Vagina (tissue), 2 donors: ENCODE results near the gene SPEM1.
"Not testable (repeated sequence)": the region's sequence is repeated elsewhere in the genome, so short reads cannot be mapped to it uniquely, and the experiment has no call there.

Experiments used
- CTCF ChIP-seq, 3 experiments: fragments of 450-650 bp in 2 of 3; fragments of 200-600 bp in 1 of 3; sonication (generic) in 1 of 3; IDR thresholded peaks; one replicate each; pipeline ENCODE4 v1.5.1; 2017 to 2019; ENCODE audit warnings: antibody characterized with exemption in 3 of 3, mild to moderate bottlenecking in 2 of 3, moderate library complexity in 2 of 3
- POLR2A ChIP-seq, 2 donors: fragments of 450-650 bp; IDR thresholded peaks; one replicate each; pipeline ENCODE4 v1.6.1; 2017; ENCODE audit warnings: antibody characterized with exemption in 2 of 2, mild to moderate bottlenecking in 2 of 2, moderate library complexity in 2 of 2
- POLR2AphosphoS5 ChIP-seq, 2 donors: sonication (generic); formaldehyde crosslinking; IDR thresholded peaks; one replicate each; pipeline ENCODE4 v1.9.0; 2017; ENCODE audit warnings: antibody characterized with exemption in 2 of 2, mild to moderate bottlenecking in 2 of 2, low read depth in 1 of 2; ENCODE audit not compliant: insufficient read depth in 1 of 2

DNA sequence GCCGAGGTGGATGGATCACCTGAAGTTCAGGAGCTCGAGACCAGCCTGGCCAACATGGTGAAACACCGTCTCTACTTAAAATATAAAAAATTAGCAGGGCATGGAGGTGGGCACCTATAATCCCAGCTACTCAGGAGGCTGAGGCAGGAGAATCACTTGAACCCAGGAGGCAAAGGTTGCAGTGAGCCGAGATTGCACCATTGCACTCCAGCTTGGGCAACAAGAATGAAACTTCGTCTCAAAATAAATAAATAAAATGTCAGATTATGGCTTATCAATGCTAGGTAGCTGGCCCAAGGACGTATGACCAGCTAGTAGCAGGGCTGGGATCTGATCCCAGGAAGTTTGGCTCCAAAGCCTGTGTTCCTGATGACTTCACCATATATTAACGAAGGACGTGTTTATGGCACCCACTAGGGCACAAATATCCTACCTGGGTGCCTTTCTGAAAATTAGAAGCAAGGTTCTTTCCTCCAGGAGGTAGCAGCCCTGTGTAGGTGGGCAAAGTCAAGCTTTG lies 50.4 kb downstream of the SPEM1 start:
- TF ChIP-seq POLR2AphosphoS5 (IDR thresholded peaks at IDR 0.05; ENCODE audit: insufficient read depth in 1 of 2, low read depth in 1 of 2); CTCF (IDR thresholded peaks at IDR 0.05); POLR2A (IDR thresholded peaks at IDR 0.05): not testable (repeated sequence)
